Panc1 (cell line): ENCODE results near the gene NIPBL. TPM values are rescaled to one million over a fixed set of nuclear protein-coding genes. Genes with fewer than 3 reads are reported as not detected.

ENCODE experiments used
- ATAC-seq: fragments of 200-7000 bp; cut with Tn5 transposase; 2 replicates; pipeline ENCODE4 v1.9.1; 2020; ENCODE audit warnings: mild to moderate bottlenecking, moderate library complexity
- BruUV-seq: library from RNA; stranded (reverse); fragments of 400-500 nt; replicated peaks from 2 replicates; lab custom pipeline; 2021; lab: Mats Ljungman, UMichigan
- CTCF ChIA-PET: fragments of 300-600 bp; sonication (Branson Sonifier 250); formaldehyde crosslinking; loops from one replicate; lab custom pipeline; 2022; ENCODE audit warnings: antibody characterized with exemption; lab: Charles Lee
- POLR2A ChIA-PET: fragments of 300-600 bp; sonication (Branson Sonifier 250); formaldehyde crosslinking; loops from one replicate; lab custom pipeline; 2022; ENCODE audit warnings: antibody characterized with exemption; lab: Charles Lee
- DNase-seq: peaks from one replicate; pipeline ENCODE4 v3.0.0-alpha.2; 2010; ENCODE audit warnings: low read depth, low spot score
- H3K27ac ChIP-seq: 2 replicates; pipeline ENCODE4 v1.5.1; 2011; ENCODE audit warnings: mild to moderate bottlenecking, low read length, inconsistent platforms
- H3K27me3 ChIP-seq: fragments of 200-500 bp; sonication (Bioruptor generic); 2 replicates; pipeline ENCODE4 v1.6.0; 2014; ENCODE audit warnings: low read length, inconsistent platforms; ENCODE audit not compliant: control insufficient read depth, insufficient read depth
- H3K36me3 ChIP-seq: fragments of 200-500 bp; sonication (Bioruptor generic); 2 replicates; pipeline ENCODE4 v1.5.1; 2014; ENCODE audit warnings: inconsistent platforms, mild to moderate bottlenecking, low read length, moderate library complexity; ENCODE audit not compliant: control insufficient read depth, insufficient read depth
- H3K4me1 ChIP-seq: 2 replicates; pipeline ENCODE4 v1.5.1; 2011; ENCODE audit warnings: inconsistent platforms, mild to moderate bottlenecking, low read length, moderate library complexity; ENCODE audit not compliant: control insufficient read depth, insufficient read depth
- H3K4me3 ChIP-seq, 2 experiments: 2 replicates each; pipeline ENCODE4 v1.5.1; 2011 to 2012; ENCODE audit warnings: low read depth in 2 of 2, low read length in 2 of 2, mild to moderate bottlenecking in 2 of 2, inconsistent platforms in 1 of 2, moderate library complexity in 1 of 2
- H3K9me3 ChIP-seq: fragments of 200-500 bp; sonication (Bioruptor generic); 2 replicates; pipeline ENCODE4 v1.5.1; 2014; ENCODE audit warnings: low read depth, mild to moderate bottlenecking, inconsistent platforms, low read length, moderate library complexity; ENCODE audit not compliant: control insufficient read depth, insufficient read depth
- POLR2AphosphoS5 ChIP-seq: IDR thresholded peaks from 2 replicates; pipeline ENCODE4 v1.6.1; 2012; ENCODE audit warnings: mild to moderate bottlenecking, low read depth, low read length, moderate library complexity
- SIN3A ChIP-seq: IDR thresholded peaks from 2 replicates; pipeline ENCODE4 v1.6.1; 2012; ENCODE audit warnings: low read depth, mild to moderate bottlenecking, low read length, moderate library complexity, borderline replicate concordance; ENCODE audit not compliant: insufficient read depth
- TCF7L2 ChIP-seq: IDR thresholded peaks from 2 replicates; pipeline ENCODE4 v1.6.1; 2011; ENCODE audit warnings: mild to moderate bottlenecking, low read depth, low read length, inconsistent platforms
- in situ Hi-C: cut with HindIII; loops from 2 replicates; pipeline ENCODE4 v1.10.0; 2016; ENCODE audit warnings: low sequenced_read_pairs, low pct_unique_long_range_greater_than_20kb
- intact Hi-C: fragments of 100-400 bp; cut with micrococcal nuclease; formaldehyde crosslinking; loops from one replicate; pipeline ENCODE4 v1.10.0; 2022; ENCODE audit not compliant: unreplicated experiment
- total RNA-seq: library from RNA; stranded (reverse); gene quantifications from one replicate; pipeline ENCODE4 v1.2.1, GENCODE V29; 2021; ENCODE audit not compliant: unreplicated experiment
- TF ChIP-seq, protein P1 (sequence below), 2 experiments: IDR thresholded peaks; 2 replicates each; pipeline ENCODE4 v1.6.1; 2011 to 2012; ENCODE audit warnings: low read depth in 2 of 2, control low read depth in 1 of 2, low read length in 1 of 2, mild to moderate bottlenecking in 1 of 2, moderate library complexity in 1 of 2; ENCODE audit not compliant: insufficient read depth in 1 of 2
- TF ChIP-seq, protein P2 (sequence below): fragments of 450-650 bp; IDR thresholded peaks from 2 replicates; pipeline ENCODE4 v1.5.1; 2017; ENCODE audit warnings: mild to moderate bottlenecking

The NIPBL gene
- total RNA-seq, 1 experiment from 2014 or later: 41.6 TPM

DNA sequence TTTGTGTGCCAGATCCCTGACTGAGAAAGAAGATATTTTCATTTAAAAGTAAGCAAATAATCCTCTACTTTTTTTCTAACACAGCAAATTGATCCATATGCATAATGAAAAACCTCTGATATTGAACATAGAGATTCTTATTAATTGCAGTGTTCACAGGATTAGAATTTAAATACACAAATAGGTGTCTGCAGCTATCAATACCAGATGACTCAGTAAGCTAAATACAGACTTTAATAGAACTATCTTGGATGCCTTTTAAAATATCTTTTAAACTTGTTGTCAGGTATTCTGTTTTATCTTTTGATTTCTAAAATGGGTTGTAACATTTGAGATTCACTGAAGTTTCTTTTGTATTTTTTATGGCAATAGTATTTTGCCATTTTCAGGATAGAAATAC lies 43.1 kb downstream of the NIPBL start:
- H3K4me3 ChIP-seq: no peak overlapping the region
- BruUV-seq: no TSS peak
- H3K27ac ChIP-seq: no peak overlapping the region
- TF ChIP-seq, protein P1, sequence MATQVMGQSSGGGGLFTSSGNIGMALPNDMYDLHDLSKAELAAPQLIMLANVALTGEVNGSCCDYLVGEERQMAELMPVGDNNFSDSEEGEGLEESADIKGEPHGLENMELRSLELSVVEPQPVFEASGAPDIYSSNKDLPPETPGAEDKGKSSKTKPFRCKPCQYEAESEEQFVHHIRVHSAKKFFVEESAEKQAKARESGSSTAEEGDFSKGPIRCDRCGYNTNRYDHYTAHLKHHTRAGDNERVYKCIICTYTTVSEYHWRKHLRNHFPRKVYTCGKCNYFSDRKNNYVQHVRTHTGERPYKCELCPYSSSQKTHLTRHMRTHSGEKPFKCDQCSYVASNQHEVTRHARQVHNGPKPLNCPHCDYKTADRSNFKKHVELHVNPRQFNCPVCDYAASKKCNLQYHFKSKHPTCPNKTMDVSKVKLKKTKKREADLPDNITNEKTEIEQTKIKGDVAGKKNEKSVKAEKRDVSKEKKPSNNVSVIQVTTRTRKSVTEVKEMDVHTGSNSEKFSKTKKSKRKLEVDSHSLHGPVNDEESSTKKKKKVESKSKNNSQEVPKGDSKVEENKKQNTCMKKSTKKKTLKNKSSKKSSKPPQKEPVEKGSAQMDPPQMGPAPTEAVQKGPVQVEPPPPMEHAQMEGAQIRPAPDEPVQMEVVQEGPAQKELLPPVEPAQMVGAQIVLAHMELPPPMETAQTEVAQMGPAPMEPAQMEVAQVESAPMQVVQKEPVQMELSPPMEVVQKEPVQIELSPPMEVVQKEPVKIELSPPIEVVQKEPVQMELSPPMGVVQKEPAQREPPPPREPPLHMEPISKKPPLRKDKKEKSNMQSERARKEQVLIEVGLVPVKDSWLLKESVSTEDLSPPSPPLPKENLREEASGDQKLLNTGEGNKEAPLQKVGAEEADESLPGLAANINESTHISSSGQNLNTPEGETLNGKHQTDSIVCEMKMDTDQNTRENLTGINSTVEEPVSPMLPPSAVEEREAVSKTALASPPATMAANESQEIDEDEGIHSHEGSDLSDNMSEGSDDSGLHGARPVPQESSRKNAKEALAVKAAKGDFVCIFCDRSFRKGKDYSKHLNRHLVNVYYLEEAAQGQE (IDR thresholded peaks at IDR 0.05; ENCODE audit: insufficient read depth in 1 of 2, low read depth in 2 of 2, low read length in 1 of 2): no peak
- TF ChIP-seq, protein P2, sequence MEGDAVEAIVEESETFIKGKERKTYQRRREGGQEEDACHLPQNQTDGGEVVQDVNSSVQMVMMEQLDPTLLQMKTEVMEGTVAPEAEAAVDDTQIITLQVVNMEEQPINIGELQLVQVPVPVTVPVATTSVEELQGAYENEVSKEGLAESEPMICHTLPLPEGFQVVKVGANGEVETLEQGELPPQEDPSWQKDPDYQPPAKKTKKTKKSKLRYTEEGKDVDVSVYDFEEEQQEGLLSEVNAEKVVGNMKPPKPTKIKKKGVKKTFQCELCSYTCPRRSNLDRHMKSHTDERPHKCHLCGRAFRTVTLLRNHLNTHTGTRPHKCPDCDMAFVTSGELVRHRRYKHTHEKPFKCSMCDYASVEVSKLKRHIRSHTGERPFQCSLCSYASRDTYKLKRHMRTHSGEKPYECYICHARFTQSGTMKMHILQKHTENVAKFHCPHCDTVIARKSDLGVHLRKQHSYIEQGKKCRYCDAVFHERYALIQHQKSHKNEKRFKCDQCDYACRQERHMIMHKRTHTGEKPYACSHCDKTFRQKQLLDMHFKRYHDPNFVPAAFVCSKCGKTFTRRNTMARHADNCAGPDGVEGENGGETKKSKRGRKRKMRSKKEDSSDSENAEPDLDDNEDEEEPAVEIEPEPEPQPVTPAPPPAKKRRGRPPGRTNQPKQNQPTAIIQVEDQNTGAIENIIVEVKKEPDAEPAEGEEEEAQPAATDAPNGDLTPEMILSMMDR: no peak
- TF ChIP-seq POLR2AphosphoS5 (no peak), SIN3A (no peak), TCF7L2 (no peak)
- no peak for ATAC-seq
- H3K27me3 ChIP-seq: no peaks in the 10 kb centered on the region
- intact Hi-C loops: no loop called here
- ChIA-PET POLR2A (no interaction called here), CTCF (no interaction called here)
- in situ Hi-C loops: no loop called here
- no peaks in the 10 kb centered on the region for H3K4me1 ChIP-seq
- H3K36me3 ChIP-seq: no peaks in the 10 kb centered on the region; the same call in 1 of the 2 replicates
- H3K9me3 ChIP-seq: peaks cover 3% of the 10 kb centered on the region; the same call in 1 of the 2 replicates
- DNase-seq: no peak

DNA sequence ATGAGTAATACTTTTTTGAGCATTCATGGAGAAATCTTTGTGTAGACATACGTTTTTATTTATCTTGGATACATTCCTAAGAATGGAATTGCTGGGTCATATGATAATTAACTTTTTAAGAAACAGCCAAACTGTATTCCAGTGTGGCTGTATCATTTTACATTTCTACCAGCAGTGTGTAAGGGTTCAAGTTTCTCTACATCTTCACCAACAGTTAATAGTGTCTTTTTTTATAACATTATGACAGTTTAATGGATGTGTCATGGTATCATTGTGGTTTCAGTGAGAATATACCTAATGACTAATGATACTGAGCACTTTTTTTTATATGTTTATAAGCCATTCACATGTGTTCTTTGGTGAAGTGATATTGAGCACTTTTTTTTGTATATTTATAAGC lies 52.4 kb downstream of the NIPBL start:
- Histone ChIP-seq H3K27me3 (no peaks in the 10 kb centered on the region), H3K4me3 (no peak overlapping the region), H3K36me3 (no peaks in the 10 kb centered on the region), H3K4me1 (no peaks in the 10 kb centered on the region; the same call in 1 of the 2 replicates), H3K9me3 (no peaks in the 10 kb centered on the region; the same call in 1 of the 2 replicates), H3K27ac (no peak overlapping the region)
- DNase-seq: no peak
- intact Hi-C loops (no loop called here), in situ Hi-C loops (no loop called here)
- TF ChIP-seq, protein P2: no peak
- TF ChIP-seq SIN3A (no peak), POLR2AphosphoS5 (no peak), TCF7L2 (no peak)
- TF ChIP-seq, protein P1 (IDR thresholded peaks at IDR 0.05; ENCODE audit: insufficient read depth in 1 of 2, low read depth in 2 of 2, low read length in 1 of 2): no peak
- ChIA-PET CTCF (no interaction called here), POLR2A (no interaction called here)
- no peak for ATAC-seq
- no TSS peak for BruUV-seq
